Activated CD8-positive, alpha-beta memory T cell treated with anti-CD3 and anti-CD28 coated beads for 24 hours (primary cell): ENCODE measurements around the gene ACTN4.

Experiments
- DNase-seq: peaks from one replicate; pipeline ENCODE4 v3.0.0-alpha.2; 2020

ACTN4 gene

GRCh38 chr19:38728752-38729541 lies 81.5 kb downstream of the ACTN4 start:
- no peak for DNase-seq

DNA sequence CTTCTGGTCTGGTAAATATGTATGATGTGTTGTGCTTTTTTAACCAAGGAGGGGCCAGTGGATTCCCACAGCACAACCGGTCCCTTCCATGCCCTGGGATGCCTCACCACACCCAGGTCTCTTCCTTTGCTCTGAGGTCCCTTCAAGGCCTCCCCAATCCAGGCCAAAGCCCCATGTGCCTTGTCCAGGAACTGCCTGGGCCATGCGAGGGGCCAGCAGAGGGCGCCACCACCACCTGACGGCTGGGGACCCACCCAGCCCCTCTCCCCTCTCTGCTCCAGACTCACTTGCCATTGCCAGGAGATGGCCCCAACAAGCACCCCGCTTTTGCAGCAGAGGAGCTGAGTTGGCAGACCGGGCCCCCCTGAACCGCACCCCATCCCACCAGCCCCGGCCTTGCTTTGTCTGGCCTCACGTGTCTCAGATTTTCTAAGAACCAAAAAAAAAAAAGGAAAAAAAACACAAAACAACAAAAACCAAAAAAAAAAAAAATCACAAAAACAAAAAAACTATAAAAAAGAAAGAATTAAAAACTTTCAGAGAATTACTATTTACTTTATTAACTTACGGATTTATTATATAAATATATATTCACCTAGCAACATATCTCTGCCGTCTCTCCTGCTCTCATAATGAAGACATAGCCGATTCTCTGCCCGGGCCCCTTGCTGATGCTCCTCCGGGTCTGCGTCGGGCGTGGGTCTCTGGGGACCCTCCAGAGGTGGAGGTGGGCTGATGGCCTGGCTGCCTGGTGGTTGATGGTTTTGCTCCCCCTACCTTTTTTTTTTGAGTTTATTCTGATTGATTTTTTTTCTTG lies 82.4 kb downstream of the ACTN4 start:
- DNase-seq, result peak; percentile 90

GRCh38 chr19:38730470-38730730 lies 83.0 kb downstream of the ACTN4 start:
- no peak for DNase-seq

- DNase-seq, result no peak
Measured at GRCh38 chr19:38730731-38731589, 83.5 kb downstream of the ACTN4 start.

GRCh38 chr19:38731654-38732301 lies 84.3 kb downstream of the ACTN4 start:
- DNase-seq, result no peak

DNA sequence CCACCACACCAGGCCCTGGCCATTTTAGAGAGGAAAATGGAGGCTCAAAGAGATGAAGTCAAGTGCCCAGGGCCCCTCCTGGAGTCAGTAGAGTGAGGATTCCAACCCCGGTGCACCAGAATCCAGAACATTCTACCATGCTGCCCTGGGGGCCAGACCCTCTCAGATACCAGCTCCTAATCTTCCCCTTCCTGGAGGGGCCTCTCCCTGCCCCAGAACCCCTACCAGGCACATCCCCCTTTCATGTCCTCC lies 85.7 kb downstream of the ACTN4 start:
- DNase-seq, result no peak

GRCh38 chr19:38733493-38734175 lies 86.2 kb downstream of the ACTN4 start:
- DNase-seq, result no peak

GRCh38 chr19:38734176-38734425 lies 86.7 kb downstream of the ACTN4 start:
- no peak for DNase-seq

DNA sequence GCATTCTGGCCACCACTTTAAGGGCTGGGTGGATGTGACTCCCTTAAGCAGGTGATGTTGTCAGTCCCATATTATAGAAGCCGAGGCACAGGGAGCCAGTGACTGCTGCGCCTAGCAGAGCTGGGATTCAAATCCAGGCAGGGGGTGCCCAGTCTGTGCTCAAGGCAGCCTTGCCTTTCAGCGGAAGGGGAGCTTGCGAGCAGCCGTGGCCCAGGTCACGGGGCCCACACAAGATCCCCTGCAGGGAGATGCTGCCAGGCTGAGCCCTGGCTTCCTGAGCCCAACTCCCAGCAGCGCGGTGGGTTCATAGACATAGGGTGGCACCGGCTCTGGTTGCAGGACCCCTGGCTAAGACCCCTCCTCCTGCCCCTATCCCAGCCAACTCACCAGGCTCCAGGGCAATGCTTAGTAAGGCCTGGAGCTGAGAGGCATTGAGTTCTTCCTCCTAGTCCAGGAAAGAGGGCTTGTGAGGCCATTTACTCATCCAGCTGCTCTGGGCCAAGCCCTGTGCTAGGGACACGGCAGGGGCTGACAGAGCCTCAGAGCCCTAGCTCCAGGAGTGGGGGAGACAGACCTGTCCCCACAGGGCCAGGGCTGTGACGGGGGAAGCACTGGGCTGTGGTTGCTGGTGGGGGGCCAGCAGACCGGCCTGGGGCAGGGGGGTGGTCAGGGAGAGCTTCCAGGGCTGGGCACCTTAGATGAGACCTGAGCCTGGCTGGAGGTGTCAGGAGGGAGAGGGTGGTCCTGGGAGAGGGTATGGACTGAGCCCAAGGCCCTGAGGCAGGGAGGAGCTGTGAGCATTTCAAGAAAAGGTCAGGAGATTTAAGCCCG lies 87.2 kb downstream of the ACTN4 start:
- DNase-seq, result peak; percentile 71

DNA sequence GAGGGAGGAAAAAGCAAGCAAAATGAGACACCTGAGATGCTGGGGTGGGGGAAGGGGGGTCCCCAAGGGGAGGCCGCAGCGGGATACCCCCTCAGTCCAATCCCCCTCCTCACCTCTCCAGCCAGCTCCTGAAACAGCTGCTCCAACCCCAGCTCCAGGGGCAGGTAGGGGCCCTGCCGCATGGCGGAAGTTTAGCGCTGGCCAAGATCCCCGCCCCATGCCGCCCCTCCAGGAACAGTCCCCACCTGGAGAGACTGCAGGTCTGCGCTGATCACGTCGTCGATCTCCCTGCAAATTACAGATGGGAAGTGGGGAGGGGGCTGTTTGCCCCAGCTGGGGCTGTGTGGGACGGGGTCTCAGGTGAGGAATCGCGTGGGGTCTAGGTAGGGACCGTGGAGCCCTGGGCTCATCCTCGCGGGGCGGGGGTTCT lies 87.8 kb downstream of the ACTN4 start:
- peak; percentile 77 for DNase-seq

GRCh38 chr19:38736036-38736412 lies 88.6 kb downstream of the ACTN4 start:
- peak; percentile 79 for DNase-seq

GRCh38 chr19:38736413-38737280 lies 89.2 kb downstream of the ACTN4 start:
- DNase-seq, result peak; percentile 78

- DNase-seq, result no peak
Measured at GRCh38 chr19:38737281-38737865, 89.9 kb downstream of the ACTN4 start.

- no peak for DNase-seq
Measured at GRCh38 chr19:38737921-38738737, 90.7 kb downstream of the ACTN4 start.

GRCh38 chr19:38739440-38740256 lies 92.2 kb downstream of the ACTN4 start:
- DNase-seq, result no peak

DNA sequence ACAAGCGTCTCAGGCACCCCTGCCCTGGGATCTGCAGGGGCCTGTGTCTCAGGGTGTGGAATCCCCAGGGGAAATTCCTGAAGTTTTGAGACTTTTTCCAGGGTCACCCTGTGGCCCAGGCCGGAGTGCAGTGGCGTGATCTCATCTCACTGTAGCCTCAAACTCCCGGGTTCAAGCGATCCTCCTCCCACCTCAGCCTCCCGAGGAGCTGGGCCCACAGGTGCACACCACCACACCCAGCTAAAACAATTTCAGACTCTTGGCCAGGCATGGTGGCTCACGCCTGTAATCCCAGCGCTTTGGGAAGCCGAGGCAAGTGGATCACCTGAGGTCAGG lies 92.8 kb downstream of the ACTN4 start:
- no peak for DNase-seq

- no peak for DNase-seq
Measured at GRCh38 chr19:38740932-38741331, 93.5 kb downstream of the ACTN4 start.

GRCh38 chr19:38741670-38742069 lies 94.2 kb downstream of the ACTN4 start:
- DNase-seq, result no peak

DNA sequence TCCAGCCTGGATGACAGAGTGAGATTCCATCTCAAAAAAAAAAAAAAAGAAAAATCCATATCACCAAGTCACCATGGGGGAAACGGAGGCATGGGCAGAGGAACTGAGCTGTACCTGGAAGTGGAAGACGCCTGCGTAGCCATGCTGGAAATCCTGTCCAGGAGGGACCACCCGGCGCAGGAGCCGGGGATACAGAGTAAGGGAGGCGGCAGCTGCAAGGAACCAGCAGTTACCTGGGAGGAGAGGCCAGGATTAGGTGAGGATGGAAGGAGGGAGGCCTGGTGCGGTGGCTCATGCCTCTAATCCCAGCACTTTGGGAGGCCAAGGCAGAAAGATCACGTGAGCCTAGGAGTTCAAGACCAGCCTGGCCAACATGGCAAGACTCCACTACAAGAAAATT lies 94.8 kb downstream of the ACTN4 start:
- no peak for DNase-seq
